ENCODE data around the gene CCNK. TPM values are rescaled to one million over a fixed set of nuclear protein-coding genes. Genes with fewer than 3 reads are reported as not detected.

Gene CCNK
- total and polyA plus RNA-seq, 2 of the 13 experiments (the other 11 are each of a cell fraction or from before 2014, with no cell fraction given), result 4.9 to 9.7 TPM

- no peaks in the 10 kb centered on the region for H3K9me3 ChIP-seq (ENCODE audit: low read length)
- no TSS peak for BruUV-seq (replicated peaks)
- WGBS (ENCODE audit: low lambda C conversion rate), result 97% methylated on average over 13 of the region's 14 CpGs
- no peak overlapping the region for H2AFZ ChIP-seq (ENCODE audit: low read length)
- peaks cover 9 to 26% of the 10 kb centered on the region in 2 experiments; a peak in 4 of 5 replicates for H3K36me3 ChIP-seq (replicated peaks in 1 of 2; ENCODE audit: control insufficient read depth in 1 of 2, insufficient read depth in 2 of 2, low read length in 2 of 2)
- no peak for ATAC-seq
- peaks cover 8% of the 10 kb centered on the region; the same call in 1 of the 2 replicates for H3K4me1 ChIP-seq (ENCODE audit: insufficient read depth, low read length)
- in situ Hi-C loops (cut with HindIII; ENCODE audit: extremely low pct_ligation_motif_present, low pct_unique_long_range_greater_than_20kb) (no loop called here), intact Hi-C loops (cut with micrococcal nuclease; ENCODE audit: unreplicated experiment) (no loop called here)
- H3K9ac ChIP-seq (ENCODE audit: insufficient read depth, low read depth, low read length), result no peak overlapping the region
- CTCF ChIA-PET (ENCODE audit: low intra/inter-chr PET ratio, low total read pairs), result no interaction called here
- H3K79me2 ChIP-seq (ENCODE audit: insufficient read depth, low read length), result peaks cover 13% of the 10 kb centered on the region
- peaks cover 18% of the 10 kb centered on the region; the same call in 1 of the 2 replicates for H4K20me1 ChIP-seq (ENCODE audit: insufficient read depth, low read length)
- H3K27me3 ChIP-seq (ENCODE audit: control insufficient read depth in 1 of 2, insufficient read depth in 2 of 2, low read length in 2 of 2), result no peaks in the 10 kb centered on the region
- no peak for DNase-seq (ENCODE audit: low spot score)
- H3K27ac ChIP-seq (ENCODE audit: extremely low read length, insufficient read depth, low read length), result no peak overlapping the region
- no peak overlapping the region for H3K4me2 ChIP-seq (ENCODE audit: low read depth, low read length)
- no peak overlapping the region for H3K4me3 ChIP-seq (replicated peaks in 1 of 3; ENCODE audit: insufficient read depth in 1 of 3, low read depth in 2 of 3, low read length in 3 of 3)
- FAIRE-seq, result no peak
- POLR2A ChIA-PET, result no interaction called here
- no peak for TF ChIP-seq CCAR2 (optimal IDR thresholded peaks at IDR 0.05; ENCODE audit: low read depth, low read length)
- TF ChIP-seq MATR3 (CRISPR knock-in tag; IDR thresholded peaks at IDR 0.05), result no peak
- no peak for TF ChIP-seq KMT2A (CRISPR knock-in tag; IDR thresholded peaks at IDR 0.05)
- TF ChIP-seq CREM (IDR thresholded peaks at IDR 0.05), result no peak
- no peak for TF ChIP-seq CREM (CRISPR knock-in tag; IDR thresholded peaks at IDR 0.05)
- TF ChIP-seq SOX13 (IDR thresholded peaks at IDR 0.05), result no peak
- TF ChIP-seq SOX13 (CRISPR knock-in tag; conservative IDR thresholded peaks at IDR 0.05 in 1 of 2, IDR thresholded peaks at IDR 0.05 in 1 of 2), result no peak
- no peak for TF ChIP-seq ZNF260 (CRISPR knock-in tag; IDR thresholded peaks at IDR 0.05; ENCODE audit: borderline replicate concordance, low read depth)
- TF ChIP-seq ZSCAN29 (CRISPR knock-in tag; conservative IDR thresholded peaks at IDR 0.05), result no peak
- TF ChIP-seq KDM1A (CRISPR knock-in tag; IDR thresholded peaks at IDR 0.05), result no peak
- TF ChIP-seq ZNF383 (CRISPR knock-in tag; IDR thresholded peaks at IDR 0.05; ENCODE audit: borderline replicate concordance), result no peak
- no peak for TF ChIP-seq EP300 (IDR thresholded peaks at IDR 0.05; ENCODE audit: low read depth in 2 of 2, low read length in 2 of 2)
- no peak for TF ChIP-seq EP300 (CRISPR knock-in tag; IDR thresholded peaks at IDR 0.05; ENCODE audit: borderline replicate concordance)
- no peak for TF ChIP-seq TFDP1 (CRISPR knock-in tag; IDR thresholded peaks at IDR 0.05; ENCODE audit: borderline replicate concordance)
- no peak for TF ChIP-seq ZNF367 (CRISPR knock-in tag; IDR thresholded peaks at IDR 0.05; ENCODE audit: borderline replicate concordance)
- no peak for TF ChIP-seq ZNF318 (CRISPR knock-in tag; IDR thresholded peaks at IDR 0.05)
These were observed 50.3 kb downstream of the CCNK start for GRCh38 chr14:99531251-99532096.

Measured in HepG2 (cell line).